Skeletal muscle satellite cell (primary cell): ENCODE data around the gene MTFP1.
A peak's percentile ranks its signal among the peaks of the same experiment; 100 is the strongest.

Experiments
- H3K27me3 ChIP-seq: 2 replicates; pipeline ENCODE4 v1.7.0; 2013; ENCODE audit warnings: low read length; ENCODE audit not compliant: control insufficient read depth, insufficient read depth
- H3K36me3 ChIP-seq: 2 replicates; pipeline ENCODE4 v1.7.0; 2013; ENCODE audit warnings: mild to moderate bottlenecking, control low read depth, low read length; ENCODE audit not compliant: insufficient read depth
- H3K4me1 ChIP-seq: 2 replicates; pipeline ENCODE4 v1.7.0; 2013; ENCODE audit warnings: low read length; ENCODE audit not compliant: control insufficient read depth, insufficient read depth
- H3K4me2 ChIP-seq: 2 replicates; pipeline ENCODE4 v1.7.0; 2013; ENCODE audit warnings: mild to moderate bottlenecking, low read length
- H3K4me3 ChIP-seq: 2 replicates; pipeline ENCODE4 v1.7.0; 2013; ENCODE audit warnings: low read length
- H3K9ac ChIP-seq: 2 replicates; pipeline ENCODE4 v1.7.0; 2013; ENCODE audit warnings: mild to moderate bottlenecking, low read depth, low read length, moderate library complexity
- H3K9me3 ChIP-seq: replicated peaks from 2 replicates; pipeline ENCODE4 v1.7.0; 2013; ENCODE audit warnings: mild to moderate bottlenecking, control low read depth, low read length

Gene MTFP1

GRCh38 chr22:30432096-30432495 is 6.5 kb downstream of the MTFP1 start:
- Histone ChIP-seq H3K4me1 (no peaks in the 10 kb centered on the region), H3K4me2 (no peak overlapping the region), H3K36me3 (peaks cover 6% of the 10 kb centered on the region), H3K27me3 (no peaks in the 10 kb centered on the region), H3K9ac (no peak overlapping the region), H3K9me3 (no peaks in the 10 kb centered on the region), H3K4me3 (no peak overlapping the region)

- no peak overlapping the region for H3K9ac ChIP-seq
- H3K27me3 ChIP-seq: no peaks in the 10 kb centered on the region
- no peak overlapping the region for H3K4me3 ChIP-seq
- no peak overlapping the region for H3K4me2 ChIP-seq
- H3K36me3 ChIP-seq: peaks cover 1% of the 10 kb centered on the region
- no peaks in the 10 kb centered on the region for H3K4me1 ChIP-seq
- no peaks in the 10 kb centered on the region for H3K9me3 ChIP-seq
Observed at GRCh38 chr22:30432520-30432919, 7.0 kb downstream of the MTFP1 start.

DNA sequence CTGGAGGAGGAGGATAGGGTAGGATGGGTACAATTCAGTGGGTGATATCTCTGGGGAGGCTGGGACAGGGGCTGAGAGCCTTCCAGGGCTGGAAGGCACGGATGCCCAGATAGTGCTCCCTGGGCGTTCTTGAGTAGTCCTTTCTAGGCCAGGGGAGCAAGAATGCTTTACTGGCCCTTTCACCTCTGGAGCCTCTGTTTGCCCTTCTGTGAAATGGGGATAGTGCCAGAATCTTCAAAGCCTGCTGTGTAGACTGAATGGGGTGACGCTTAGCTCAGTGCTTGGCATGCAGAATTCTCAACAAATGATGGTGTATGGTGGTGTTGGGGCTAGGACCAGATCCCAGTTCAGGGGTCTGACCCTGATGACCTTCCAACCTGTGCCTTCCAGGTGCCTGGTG is 7.7 kb downstream of the MTFP1 start:
- Histone ChIP-seq H3K27me3 (peaks cover 2% of the 10 kb centered on the region), H3K4me1 (no peaks in the 10 kb centered on the region), H3K4me3 (no peak overlapping the region), H3K9me3 (no peaks in the 10 kb centered on the region), H3K4me2 (no peak overlapping the region), H3K9ac (no peak overlapping the region), H3K36me3 (no peaks in the 10 kb centered on the region)

- H3K4me3 ChIP-seq: no peak overlapping the region
- peaks cover 7% of the 10 kb centered on the region for H3K27me3 ChIP-seq
- no peaks in the 10 kb centered on the region for H3K4me1 ChIP-seq
- H3K9me3 ChIP-seq: no peaks in the 10 kb centered on the region
- no peaks in the 10 kb centered on the region for H3K36me3 ChIP-seq
- no peak overlapping the region for H3K4me2 ChIP-seq
- H3K9ac ChIP-seq: no peak overlapping the region
Observed at GRCh38 chr22:30433773-30434172, 8.2 kb downstream of the MTFP1 start.

- Histone ChIP-seq H3K9ac (no peak overlapping the region), H3K4me2 (no peak overlapping the region), H3K4me1 (no peaks in the 10 kb centered on the region), H3K27me3 (peaks cover 7% of the 10 kb centered on the region), H3K4me3 (no peak overlapping the region), H3K36me3 (no peaks in the 10 kb centered on the region), H3K9me3 (no peaks in the 10 kb centered on the region)
Observed at GRCh38 chr22:30434843-30435242, 9.3 kb downstream of the MTFP1 start.

- H3K4me1 ChIP-seq: no peaks in the 10 kb centered on the region
- H3K36me3 ChIP-seq: no peaks in the 10 kb centered on the region
- H3K27me3 ChIP-seq: peaks cover 7% of the 10 kb centered on the region
- no peak overlapping the region for H3K9ac ChIP-seq
- H3K9me3 ChIP-seq: no peaks in the 10 kb centered on the region
- no peak overlapping the region for H3K4me2 ChIP-seq
- H3K4me3 ChIP-seq: no peak overlapping the region
Observed at GRCh38 chr22:30435674-30436126, 10.1 kb downstream of the MTFP1 start.

GRCh38 chr22:30436196-30436595 is 10.6 kb downstream of the MTFP1 start:
- H3K9ac ChIP-seq: no peak overlapping the region
- H3K9me3 ChIP-seq: no peaks in the 10 kb centered on the region
- H3K4me2 ChIP-seq: no peak overlapping the region
- H3K27me3 ChIP-seq: peaks cover 9% of the 10 kb centered on the region
- no peak overlapping the region for H3K4me3 ChIP-seq
- no peaks in the 10 kb centered on the region for H3K4me1 ChIP-seq
- H3K36me3 ChIP-seq: no peaks in the 10 kb centered on the region

GRCh38 chr22:30438559-30438958 is 13.0 kb downstream of the MTFP1 start:
- Histone ChIP-seq H3K9ac (no peak overlapping the region), H3K36me3 (no peaks in the 10 kb centered on the region), H3K4me1 (peaks cover 8% of the 10 kb centered on the region), H3K27me3 (peaks cover 10% of the 10 kb centered on the region), H3K4me3 (no peak overlapping the region), H3K4me2 (no peak overlapping the region), H3K9me3 (no peaks in the 10 kb centered on the region)

DNA sequence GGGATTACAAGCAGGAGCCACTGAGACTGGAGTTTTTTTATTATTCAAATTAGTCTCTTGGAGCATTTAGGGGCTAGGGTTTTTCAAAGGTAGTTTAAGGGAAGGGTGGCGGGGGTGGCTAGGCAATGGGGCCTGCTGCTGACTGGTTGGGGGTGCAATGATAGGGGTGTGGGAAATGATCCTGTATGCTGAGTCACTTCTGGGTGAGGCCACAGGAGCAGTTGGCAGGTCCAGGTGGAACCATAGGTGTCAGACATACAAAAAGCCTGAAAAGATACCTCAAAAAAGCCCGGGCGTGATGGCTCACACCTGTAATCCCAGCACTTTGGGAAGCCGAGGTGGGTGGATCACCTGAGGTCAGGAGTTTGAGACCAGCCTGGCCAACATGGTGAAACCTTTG is 13.7 kb downstream of the MTFP1 start:
- H3K4me2 ChIP-seq: no peak overlapping the region
- peaks cover 8% of the 10 kb centered on the region for H3K4me1 ChIP-seq
- H3K9me3 ChIP-seq: no peaks in the 10 kb centered on the region
- H3K27me3 ChIP-seq: peaks cover 10% of the 10 kb centered on the region
- H3K36me3 ChIP-seq: no peaks in the 10 kb centered on the region
- H3K9ac ChIP-seq: no peak overlapping the region
- no peak overlapping the region for H3K4me3 ChIP-seq

- Histone ChIP-seq H3K9ac (no peak overlapping the region), H3K4me3 (no peak overlapping the region), H3K36me3 (no peaks in the 10 kb centered on the region), H3K9me3 (no peaks in the 10 kb centered on the region), H3K27me3 (peaks cover 10% of the 10 kb centered on the region), H3K4me2 (no peak overlapping the region), H3K4me1 (peaks cover 10% of the 10 kb centered on the region)
Observed at GRCh38 chr22:30439836-30440235, 14.3 kb downstream of the MTFP1 start.

GRCh38 chr22:30441088-30441487 is 15.5 kb downstream of the MTFP1 start:
- Histone ChIP-seq H3K4me1 (peaks cover 22% of the 10 kb centered on the region), H3K9me3 (no peaks in the 10 kb centered on the region), H3K27me3 (peaks cover 10% of the 10 kb centered on the region), H3K4me3 (no peak overlapping the region), H3K9ac (no peak overlapping the region), H3K36me3 (no peaks in the 10 kb centered on the region), H3K4me2 (no peak overlapping the region)

DNA sequence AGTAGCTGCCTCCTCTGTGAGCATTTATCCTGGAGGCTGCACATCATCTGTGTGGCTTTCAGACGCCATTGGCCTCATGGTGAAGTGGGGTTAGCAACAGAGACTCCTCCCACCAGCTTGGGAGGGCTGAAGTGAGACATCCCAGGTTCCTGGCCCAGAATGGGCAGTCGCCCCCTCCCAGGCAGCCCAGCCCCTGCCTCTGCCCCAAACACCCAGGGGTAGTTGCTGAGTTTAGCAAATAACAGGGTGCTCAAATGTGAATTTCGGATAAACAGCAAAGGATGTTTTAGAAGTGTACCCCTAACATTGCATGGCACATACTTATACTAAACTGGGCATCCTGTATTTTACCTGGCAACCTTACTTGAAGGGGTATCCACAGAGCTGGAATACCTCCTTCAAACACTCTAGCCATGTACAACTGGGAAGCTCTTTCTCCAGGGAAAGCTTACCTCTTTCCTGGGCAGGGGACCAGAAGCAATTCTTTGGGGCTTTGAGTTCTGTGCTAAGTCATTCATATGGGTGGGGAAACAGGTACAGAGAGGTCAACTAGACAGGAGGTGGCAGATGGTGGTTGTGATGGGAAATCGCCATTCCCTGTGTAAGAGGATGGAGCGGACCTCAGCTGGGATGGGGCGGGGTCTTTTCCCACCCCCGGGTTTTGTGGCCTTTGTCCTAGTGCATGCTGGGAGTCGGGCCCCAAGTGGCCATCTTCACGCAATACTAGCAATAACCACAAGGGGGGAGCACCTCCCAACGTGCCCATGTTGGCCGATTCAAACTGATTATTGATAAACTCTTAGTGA is 19.3 kb downstream of the MTFP1 start:
- no peaks in the 10 kb centered on the region for H3K9me3 ChIP-seq
- H3K36me3 ChIP-seq: no peaks in the 10 kb centered on the region
- H3K9ac ChIP-seq: peak overlapping the region; percentile 26
- H3K4me3 ChIP-seq: peak overlapping the region; percentile 22
- H3K4me2 ChIP-seq: peak overlapping the region; percentile 53
- H3K4me1 ChIP-seq: peaks cover 25% of the 10 kb centered on the region
- peaks cover 6% of the 10 kb centered on the region for H3K27me3 ChIP-seq
